NK-92 (cell line): ENCODE measurements around the gene WBP2.
A peak's percentile ranks its signal among the peaks of the same experiment; 100 is the strongest.

Experiments
- DNase-seq: peaks from one replicate; lab custom pipeline; 2025; ENCODE audit not compliant: unreplicated experiment; lab: John Stamatoyannopoulos, UW

The WBP2 gene

GRCh38 chr17:75855310-75856061 lies at the start of gene WBP2:
Gene WBP2 (minus strand): TSS chr17:75855335. CDS start chr17:75855297, 38 bp downstream.
- peak; percentile 90 for DNase-seq

- no peak for DNase-seq
These were observed 47.3 kb upstream of the WBP2 start for GRCh38 chr17:75902406-75902805.

GRCh38 chr17:75901727-75902126 lies 46.6 kb upstream of the WBP2 start:
- no peak for DNase-seq

GRCh38 chr17:75900691-75901533 lies 45.8 kb upstream of the WBP2 start:
- no peak for DNase-seq

GRCh38 chr17:75899767-75900468 lies 44.8 kb upstream of the WBP2 start:
- no peak for DNase-seq

- DNase-seq, result no peak
These were observed 44.2 kb upstream of the WBP2 start for GRCh38 chr17:75899353-75899752.

- no peak for DNase-seq
These were observed 43.7 kb upstream of the WBP2 start for GRCh38 chr17:75898791-75899190.

- DNase-seq, result no peak
These were observed 42.9 kb upstream of the WBP2 start for GRCh38 chr17:75898065-75898464.

GRCh38 chr17:75897160-75898019 lies 42.3 kb upstream of the WBP2 start:
- DNase-seq, result no peak

- DNase-seq, result no peak
These were observed 41.5 kb upstream of the WBP2 start, which contains the start of gene TRIM65 for GRCh38 chr17:75896415-75897159. Gene TRIM65 (minus strand): TSS chr17:75896951. CDS start chr17:75896937, 14 bp downstream.

GRCh38 chr17:75895370-75896155 lies 40.4 kb upstream of the WBP2 start:
- no peak for DNase-seq

GRCh38 chr17:75894049-75894733 lies 39.1 kb upstream of the WBP2 start:
- no peak for DNase-seq

- no peak for DNase-seq
These were observed 38.3 kb upstream of the WBP2 start for GRCh38 chr17:75893305-75894048.

GRCh38 chr17:75892556-75893224 lies 37.6 kb upstream of the WBP2 start:
- no peak for DNase-seq

GRCh38 chr17:75891605-75892555 lies 36.7 kb upstream of the WBP2 start:
- no peak for DNase-seq

- DNase-seq, result no peak
These were observed 36.0 kb upstream of the WBP2 start for GRCh38 chr17:75891022-75891604.
